Fibroblast of upper back skin (primary cell): Measurements from ENCODE around the gene MFAP3.
"Not testable (repeated sequence)": the region's sequence is repeated elsewhere in the genome, so short reads cannot be mapped to it uniquely, and the experiment has no call there.

Source experiments
- DNase-seq: peaks from one replicate; pipeline ENCODE4 v3.0.0-alpha.2; 2013

The MFAP3 gene

GRCh38 chr5:154038707-154039457 lies at the start of gene MFAP3, which contains the start of gene FAM114A2:
Gene MFAP3, plus strand, starts transcription at chr5:154038967. Its CDS starts 10,756 bp downstream, at chr5:154049723.
Gene FAM114A2, minus strand, starts transcription at chr5:154038910. Its CDS starts 3,957 bp downstream, at chr5:154034953.
- peak; percentile 81 for DNase-seq

GRCh38 chr5:153991168-153991567 lies 47.6 kb upstream of the MFAP3 start:
- DNase-seq = no peak

GRCh38 chr5:153998010-153998409 lies 40.8 kb upstream of the MFAP3 start:
- no peak for DNase-seq

- no peak for DNase-seq
Observed at GRCh38 chr5:153998768-153999167, 40.0 kb upstream of the MFAP3 start.

- DNase-seq = no peak
Observed at GRCh38 chr5:153999995-154000394, 38.8 kb upstream of the MFAP3 start.

- DNase-seq = no peak
Observed at GRCh38 chr5:154000703-154001102, 38.1 kb upstream of the MFAP3 start.

- peak; percentile 4 for DNase-seq
Observed at GRCh38 chr5:154002093-154002492, 36.7 kb upstream of the MFAP3 start.

GRCh38 chr5:154002511-154003020 lies 36.2 kb upstream of the MFAP3 start:
- no peak for DNase-seq

- no peak for DNase-seq
Observed at GRCh38 chr5:154005648-154006047, 33.1 kb upstream of the MFAP3 start.

- no peak for DNase-seq
Observed at GRCh38 chr5:154010660-154011059, 28.1 kb upstream of the MFAP3 start.

GRCh38 chr5:154015071-154015693 lies 23.6 kb upstream of the MFAP3 start:
- no peak for DNase-seq

GRCh38 chr5:154018919-154019318 lies 19.8 kb upstream of the MFAP3 start:
- DNase-seq = not testable (repeated sequence)

- no peak for DNase-seq
Observed at GRCh38 chr5:154025951-154026350, 12.8 kb upstream of the MFAP3 start.

GRCh38 chr5:154031937-154032489 lies 6.8 kb upstream of the MFAP3 start:
- DNase-seq = no peak

GRCh38 chr5:154034944-154035343 lies 3.8 kb upstream of the MFAP3 start:
- no peak for DNase-seq

- DNase-seq = peak; percentile 4
Observed at GRCh38 chr5:154038261-154038706, 483 bp upstream of the MFAP3 start.

- DNase-seq = no peak
Observed at GRCh38 chr5:154039458-154039829, 677 bp downstream of the MFAP3 start.

GRCh38 chr5:154042766-154043165 lies 4.0 kb downstream of the MFAP3 start:
- DNase-seq = no peak

- DNase-seq = no peak
Observed at GRCh38 chr5:154044099-154044498, 5.3 kb downstream of the MFAP3 start.

GRCh38 chr5:154044581-154044980 lies 5.8 kb downstream of the MFAP3 start:
- DNase-seq = no peak

GRCh38 chr5:154046486-154046885 lies 7.7 kb downstream of the MFAP3 start:
- DNase-seq = no peak

- no peak for DNase-seq
Observed at GRCh38 chr5:154047324-154047723, 8.6 kb downstream of the MFAP3 start.

GRCh38 chr5:154049636-154050035 lies 10.9 kb downstream of the MFAP3 start:
- no peak for DNase-seq

GRCh38 chr5:154053468-154053867 lies 14.7 kb downstream of the MFAP3 start:
- no peak for DNase-seq
